ENCODE measurements around the gene CNTNAP5. TPM values are rescaled to one million over a fixed set of nuclear protein-coding genes. Genes with fewer than 3 reads are reported as not detected.

CNTNAP5 gene
- total and polyA plus RNA-seq, 2 experiments from 2014 or later: 0.28 TPM; not detected in 1

DNA sequence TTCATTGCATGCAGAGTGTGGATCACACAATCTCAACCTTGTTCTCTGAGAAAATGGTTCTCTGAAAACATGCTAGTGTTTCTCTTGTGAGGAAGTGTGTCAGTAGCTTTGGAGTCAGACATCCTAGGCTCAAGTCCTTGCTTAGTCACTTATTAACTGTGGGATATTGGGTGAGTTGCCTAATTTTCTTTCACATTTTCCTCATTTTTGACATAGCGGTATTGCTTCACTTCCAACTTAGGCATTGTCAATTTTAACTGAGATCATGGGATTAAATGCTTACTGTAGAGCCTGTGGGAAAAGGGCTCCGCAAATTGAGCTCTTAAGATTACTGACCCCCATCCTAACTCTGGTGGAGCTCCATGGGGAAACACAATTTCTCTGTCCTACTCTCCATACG is 622.2 kb downstream of the CNTNAP5 start:
- Histone ChIP-seq H3K27ac (no peak overlapping the region), H3K79me2 (no peaks in the 10 kb centered on the region), H3K4me3 (no peak overlapping the region), H3K4me2 (no peak overlapping the region), H3K9me3 (ENCODE audit: low read depth) (no peaks in the 10 kb centered on the region), H3K4me1 (ENCODE audit: insufficient read depth) (no peaks in the 10 kb centered on the region), H3K36me3 (replicated peaks; ENCODE audit: insufficient read depth, low read depth) (no peaks in the 10 kb centered on the region), H3K27me3 (no peaks in the 10 kb centered on the region), H4K20me1 (ENCODE audit: insufficient read depth, poor library complexity, severe bottlenecking) (no peaks in the 10 kb centered on the region), H2AFZ (no peak overlapping the region), H3K9me2 (replicated peaks; ENCODE audit: insufficient read depth) (no peaks in the 10 kb centered on the region)
- 93% methylated on average over 3 of the region's 3 CpGs for WGBS (ENCODE audit: low lambda C conversion rate, missing lambda C conversion rate)
- no peak for DNase-seq (ENCODE audit: low spot score)
- TF ChIP-seq, protein P1, sequence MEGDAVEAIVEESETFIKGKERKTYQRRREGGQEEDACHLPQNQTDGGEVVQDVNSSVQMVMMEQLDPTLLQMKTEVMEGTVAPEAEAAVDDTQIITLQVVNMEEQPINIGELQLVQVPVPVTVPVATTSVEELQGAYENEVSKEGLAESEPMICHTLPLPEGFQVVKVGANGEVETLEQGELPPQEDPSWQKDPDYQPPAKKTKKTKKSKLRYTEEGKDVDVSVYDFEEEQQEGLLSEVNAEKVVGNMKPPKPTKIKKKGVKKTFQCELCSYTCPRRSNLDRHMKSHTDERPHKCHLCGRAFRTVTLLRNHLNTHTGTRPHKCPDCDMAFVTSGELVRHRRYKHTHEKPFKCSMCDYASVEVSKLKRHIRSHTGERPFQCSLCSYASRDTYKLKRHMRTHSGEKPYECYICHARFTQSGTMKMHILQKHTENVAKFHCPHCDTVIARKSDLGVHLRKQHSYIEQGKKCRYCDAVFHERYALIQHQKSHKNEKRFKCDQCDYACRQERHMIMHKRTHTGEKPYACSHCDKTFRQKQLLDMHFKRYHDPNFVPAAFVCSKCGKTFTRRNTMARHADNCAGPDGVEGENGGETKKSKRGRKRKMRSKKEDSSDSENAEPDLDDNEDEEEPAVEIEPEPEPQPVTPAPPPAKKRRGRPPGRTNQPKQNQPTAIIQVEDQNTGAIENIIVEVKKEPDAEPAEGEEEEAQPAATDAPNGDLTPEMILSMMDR (IDR thresholded peaks at IDR 0.05; ENCODE audit: poor library complexity): no peak
- TF ChIP-seq EZH2 (IDR thresholded peaks at IDR 0.05; ENCODE audit: borderline replicate concordance) (no peak), EZH2phosphoT487 (IDR thresholded peaks at IDR 0.05; ENCODE audit: low read depth, severe bottlenecking, unreplicated experiment) (no peak)

DNA sequence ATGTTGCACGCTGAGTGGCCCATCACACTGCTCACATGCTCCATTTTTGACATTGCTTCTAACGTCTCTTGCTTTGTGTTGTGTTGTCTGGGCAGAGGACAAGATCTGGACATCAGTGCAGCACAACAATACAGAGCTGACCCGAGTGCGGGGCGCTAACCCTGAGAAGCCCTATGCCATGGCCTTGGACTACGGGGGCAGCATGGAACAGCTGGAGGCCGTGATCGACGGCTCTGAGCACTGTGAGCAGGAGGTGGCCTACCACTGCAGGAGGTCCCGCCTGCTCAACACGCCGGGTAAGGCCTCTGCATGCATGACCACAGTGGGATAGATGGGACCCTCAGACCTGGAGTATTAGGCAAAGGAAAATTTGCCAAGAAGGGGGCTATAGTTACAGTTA is 622.6 kb downstream of the CNTNAP5 start:
- Histone ChIP-seq H3K27me3 (no peaks in the 10 kb centered on the region), H3K36me3 (replicated peaks; ENCODE audit: insufficient read depth, low read depth) (no peaks in the 10 kb centered on the region), H3K9me3 (ENCODE audit: low read depth) (no peaks in the 10 kb centered on the region), H2AFZ (no peak overlapping the region), H4K20me1 (ENCODE audit: insufficient read depth, poor library complexity, severe bottlenecking) (no peaks in the 10 kb centered on the region), H3K4me1 (ENCODE audit: insufficient read depth) (no peaks in the 10 kb centered on the region), H3K4me2 (no peak overlapping the region), H3K79me2 (no peaks in the 10 kb centered on the region), H3K27ac (no peak overlapping the region), H3K4me3 (no peak overlapping the region), H3K9me2 (replicated peaks; ENCODE audit: insufficient read depth) (no peaks in the 10 kb centered on the region)
- 92% methylated on average over 12 of the region's 12 CpGs for WGBS (ENCODE audit: low lambda C conversion rate, missing lambda C conversion rate)
- TF ChIP-seq, protein P1 (IDR thresholded peaks at IDR 0.05; ENCODE audit: poor library complexity): no peak
- no peak for TF ChIP-seq EZH2phosphoT487 (IDR thresholded peaks at IDR 0.05; ENCODE audit: low read depth, severe bottlenecking, unreplicated experiment)
- TF ChIP-seq EZH2 (IDR thresholded peaks at IDR 0.05; ENCODE audit: borderline replicate concordance): no peak
- DNase-seq (ENCODE audit: low spot score): no peak

GRCh38 chr2:124649001-124649400 is 623.9 kb downstream of the CNTNAP5 start:
- no peak overlapping the region for H2AFZ ChIP-seq
- no peaks in the 10 kb centered on the region for H3K79me2 ChIP-seq
- H3K9me2 ChIP-seq (replicated peaks; ENCODE audit: insufficient read depth): no peaks in the 10 kb centered on the region
- no peaks in the 10 kb centered on the region for H4K20me1 ChIP-seq (ENCODE audit: insufficient read depth, poor library complexity, severe bottlenecking)
- H3K9me3 ChIP-seq (ENCODE audit: low read depth): no peaks in the 10 kb centered on the region
- no peaks in the 10 kb centered on the region for H3K36me3 ChIP-seq (replicated peaks; ENCODE audit: insufficient read depth, low read depth)
- DNase-seq (ENCODE audit: low spot score): no peak
- WGBS (ENCODE audit: low lambda C conversion rate, missing lambda C conversion rate): 86% methylated on average over 6 of the region's 6 CpGs
- H3K4me1 ChIP-seq (ENCODE audit: insufficient read depth): no peaks in the 10 kb centered on the region
- TF ChIP-seq EZH2phosphoT487 (IDR thresholded peaks at IDR 0.05; ENCODE audit: low read depth, severe bottlenecking, unreplicated experiment): no peak
- no peak for TF ChIP-seq EZH2 (IDR thresholded peaks at IDR 0.05; ENCODE audit: borderline replicate concordance)
- TF ChIP-seq, protein P1 (IDR thresholded peaks at IDR 0.05; ENCODE audit: poor library complexity): no peak
- no peak overlapping the region for H3K27ac ChIP-seq
- no peaks in the 10 kb centered on the region for H3K27me3 ChIP-seq
- no peak overlapping the region for H3K4me3 ChIP-seq
- no peak overlapping the region for H3K4me2 ChIP-seq

DNA sequence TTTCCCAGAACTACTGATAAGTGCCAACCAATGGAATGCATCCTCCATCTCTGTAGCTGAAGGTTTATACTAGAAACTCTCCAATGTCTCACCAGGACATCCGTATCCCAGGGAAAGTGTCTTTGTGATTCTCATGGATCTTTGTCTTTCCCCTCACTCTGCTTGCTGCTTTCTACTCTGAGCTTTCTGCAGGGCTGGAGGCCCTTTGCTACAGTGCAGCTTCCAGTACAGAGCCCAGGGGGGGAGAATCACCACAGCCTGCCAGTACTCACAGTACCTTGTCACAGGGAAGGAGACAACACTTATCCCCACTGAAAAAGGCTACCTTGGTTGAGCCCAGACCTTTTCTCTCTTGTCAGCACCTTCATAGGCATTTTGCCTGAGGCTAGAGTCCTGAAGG is 627.0 kb downstream of the CNTNAP5 start:
- H3K79me2 ChIP-seq: no peaks in the 10 kb centered on the region
- H3K9me3 ChIP-seq (ENCODE audit: low read depth): no peaks in the 10 kb centered on the region
- DNase-seq (ENCODE audit: low spot score): no peak
- H3K36me3 ChIP-seq (replicated peaks; ENCODE audit: insufficient read depth, low read depth): no peaks in the 10 kb centered on the region
- H3K4me3 ChIP-seq: no peak overlapping the region
- WGBS (ENCODE audit: low lambda C conversion rate, missing lambda C conversion rate): 83% methylated on average over 1 of the region's 1 CpG
- no peaks in the 10 kb centered on the region for H3K4me1 ChIP-seq (ENCODE audit: insufficient read depth)
- H3K27ac ChIP-seq: no peak overlapping the region
- no peak for TF ChIP-seq EZH2phosphoT487 (IDR thresholded peaks at IDR 0.05; ENCODE audit: low read depth, severe bottlenecking, unreplicated experiment)
- TF ChIP-seq EZH2 (IDR thresholded peaks at IDR 0.05; ENCODE audit: borderline replicate concordance): no peak
- TF ChIP-seq, protein P1 (IDR thresholded peaks at IDR 0.05; ENCODE audit: poor library complexity): no peak
- no peaks in the 10 kb centered on the region for H3K27me3 ChIP-seq
- no peaks in the 10 kb centered on the region for H4K20me1 ChIP-seq (ENCODE audit: insufficient read depth, poor library complexity, severe bottlenecking)
- no peak overlapping the region for H3K4me2 ChIP-seq
- H2AFZ ChIP-seq: no peak overlapping the region
- no peaks in the 10 kb centered on the region for H3K9me2 ChIP-seq (replicated peaks; ENCODE audit: insufficient read depth)
